ENCODE data around the gene FHIT. TPM values are rescaled to one million over a fixed set of nuclear protein-coding genes. Genes with fewer than 3 reads are reported as not detected.

Gene FHIT
- total and polyA plus RNA-seq, 2 of the 4 experiments (the other 2 are of a cell fraction): 0.07 TPM; not detected in 1

DNA sequence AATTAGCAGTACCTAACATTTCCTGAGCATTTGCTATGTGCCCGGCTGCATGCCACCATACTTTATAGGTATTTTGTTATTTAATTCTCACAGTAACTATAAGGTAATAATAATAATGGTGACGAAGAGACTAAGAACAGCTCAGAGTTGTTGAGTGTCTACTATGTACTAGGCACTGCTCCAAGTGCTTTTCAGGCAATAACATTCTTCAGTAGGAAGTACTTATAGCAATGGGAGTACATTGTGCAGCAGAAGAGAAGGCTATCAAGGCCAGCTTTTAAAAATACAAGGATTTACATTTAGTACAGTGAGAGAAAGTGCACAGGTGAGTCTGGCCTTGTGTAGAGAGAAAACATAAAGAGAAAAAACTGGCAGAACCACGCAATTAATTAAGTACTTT lies 647.4 kb downstream of the FHIT start:
- Histone ChIP-seq H4K8ac (ENCODE audit: low read depth in 2 of 2, low read length in 2 of 2) (no peak overlapping the region), H3K23ac (ENCODE audit: low read depth, low read length) (no peak overlapping the region), H4K5ac (ENCODE audit: low read depth, low read length) (no peak overlapping the region), H2BK5ac (ENCODE audit: low read depth, low read length, poor library complexity, severe bottlenecking) (no peak overlapping the region), H3K27ac (ENCODE audit: insufficient read depth, low read length) (no peak overlapping the region), H2AK5ac (ENCODE audit: low read depth, low read length) (no peak overlapping the region), H4K20me1 (ENCODE audit: insufficient read depth, low read length) (no peaks in the 10 kb centered on the region), H2BK120ac (ENCODE audit: low read depth, low read length) (no peak overlapping the region), H2AK9ac (replicated peaks; ENCODE audit: low read depth, low read length, poor library complexity) (no peak overlapping the region), H3K4me1 (ENCODE audit: control insufficient read depth, insufficient read depth, low read length) (no peaks in the 10 kb centered on the region), H4K91ac (ENCODE audit: insufficient read depth, low read depth, low read length) (no peak overlapping the region), H3K27me3 (ENCODE audit: control insufficient read depth, insufficient read depth, low read length) (no peaks in the 10 kb centered on the region), H3K9me3 (ENCODE audit: control insufficient read depth, insufficient read depth, low read length) (no peaks in the 10 kb centered on the region), H3K14ac (replicated peaks; ENCODE audit: low read depth, low read length) (no peak overlapping the region), H2BK20ac (ENCODE audit: low read depth, low read length) (no peak overlapping the region), H3K4me2 (ENCODE audit: low read depth, low read length) (no peak overlapping the region), H2AFZ (replicated peaks; ENCODE audit: low read length, poor library complexity) (no peak overlapping the region), H3K4me3 (ENCODE audit: insufficient read depth, low read depth, low read length) (no peak overlapping the region), H3K79me1 (ENCODE audit: low read depth in 1 of 2, low read length in 2 of 2) (no peaks in the 10 kb centered on the region), H3K4ac (ENCODE audit: low read depth, low read length) (no peak overlapping the region), H3K36me3 (ENCODE audit: control insufficient read depth, insufficient read depth, low read length) (no peaks in the 10 kb centered on the region), H3K9me1 (ENCODE audit: insufficient read depth, low read length) (no peaks in the 10 kb centered on the region), H3K18ac (ENCODE audit: low read depth, low read length) (no peak overlapping the region), H2BK15ac (ENCODE audit: low read depth, low read length) (no peak overlapping the region), H3K9ac (ENCODE audit: low read depth, low read length) (no peak overlapping the region), H3K56ac (ENCODE audit: extremely low read depth, insufficient read depth, low read length) (no peak overlapping the region)
- POLR2A ChIA-PET (ENCODE audit: unreplicated experiment): no interaction called here
- ATAC-seq (ENCODE audit: low read depth) (no peak), DNase-seq (no peak)
- WGBS, 2 experiments (ENCODE audit: extremely low coverage in 2 of 2, insufficient read length in 1 of 2): no CpG with 5 or more reads among the region's 3 CpGs
- TF ChIP-seq MAFK (IDR thresholded peaks at IDR 0.05; ENCODE audit: low read depth, low read length): no peak
- intact Hi-C loops (cut with micrococcal nuclease): no loop called here
- CTCF ChIA-PET: no interaction called here
- BruUV-seq (replicated peaks): no TSS peak
- dilution Hi-C loops (cut with HindIII; ENCODE audit: low sequenced_read_pairs, unreplicated experiment): no loop called here
- in situ Hi-C loops (cut with MboI; ENCODE audit: low sequenced_read_pairs): loop anchor here (10.0 kb wide), 1 partner anchor 59 kb away; no protein-coding TSS in a partner anchor
